ENCODE results near the gene DPEP2NB. TPM values are rescaled to one million over a fixed set of nuclear protein-coding genes. Genes with fewer than 3 reads are reported as not detected.

The DPEP2NB gene
- total and polyA plus RNA-seq, 4 experiments from 2014 or later, result not detected

DNA sequence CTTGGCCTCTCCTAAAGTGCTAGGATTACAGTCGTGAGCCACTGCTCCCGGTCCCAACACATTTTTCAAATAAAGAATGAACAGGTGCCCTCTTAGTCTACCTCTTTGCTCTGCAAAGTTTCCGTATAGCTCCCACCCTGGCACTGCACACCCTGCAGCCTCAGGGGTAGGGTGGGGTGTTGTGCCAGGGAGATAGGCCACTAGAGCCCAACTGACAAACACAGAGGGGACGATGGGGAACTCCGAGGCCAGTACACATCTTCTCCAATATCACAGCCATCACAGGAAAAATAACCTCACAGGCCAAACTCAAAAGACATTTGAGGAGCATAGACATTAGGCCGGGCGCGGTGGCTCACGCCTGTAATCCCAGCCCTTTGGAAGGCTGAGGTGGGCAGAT, 44.6 kb downstream of the DPEP2NB start:
- ChIA-PET CTCF (ENCODE audit: partially characterized antibody) (interaction anchor here (0.7 kb wide), 1 partner anchor 87 kb away, joined by 3 read pairs; no protein-coding TSS in a partner anchor), POLR2A (ENCODE audit: partially characterized antibody) (interaction anchor here (1.0 kb wide), 1 partner anchor 34 kb away, joined by 3 read pairs; the partner anchor contains the start of gene PSMB10)
- Histone ChIP-seq H3K36me3 (ENCODE audit: insufficient read depth, low read length) (no peaks in the 10 kb centered on the region), H3K4me1 (ENCODE audit: insufficient read depth, low read length) (peaks cover 17% of the 10 kb centered on the region), H3K27me3 (ENCODE audit: insufficient read depth, low read length) (no peaks in the 10 kb centered on the region), H3K4me3 (ENCODE audit: low read length in 2 of 2) (no peak overlapping the region), H3K9me3 (ENCODE audit: control insufficient read depth in 1 of 2, low read length in 2 of 2) (no peaks in the 10 kb centered on the region), H3K27ac (ENCODE audit: low read depth, low read length) (no peak overlapping the region)
- no peak for DNase-seq
- H3K9me3 Mint-ChIP-seq, result no peaks in the 10 kb centered on the region
- peaks cover 0 to 7% of the 10 kb centered on the region in 2 donors for H3K36me3 Mint-ChIP-seq
- peak overlapping the region in 3 of 7 donors; percentile 3 to 57 (median 52) for H3K27ac Mint-ChIP-seq
- peaks cover 11 to 26% (median 19%) of the 10 kb centered on the region in 4 donors for H3K4me1 Mint-ChIP-seq
- peak overlapping the region in 3 of 8 donors; percentile 52 to 63 (median 60) for H3K4me3 Mint-ChIP-seq
- peaks cover 0 to 3% of the 10 kb centered on the region in 2 donors for H3K27me3 Mint-ChIP-seq
- intact Hi-C loops (cut with micrococcal nuclease), result no loop called here

DNA sequence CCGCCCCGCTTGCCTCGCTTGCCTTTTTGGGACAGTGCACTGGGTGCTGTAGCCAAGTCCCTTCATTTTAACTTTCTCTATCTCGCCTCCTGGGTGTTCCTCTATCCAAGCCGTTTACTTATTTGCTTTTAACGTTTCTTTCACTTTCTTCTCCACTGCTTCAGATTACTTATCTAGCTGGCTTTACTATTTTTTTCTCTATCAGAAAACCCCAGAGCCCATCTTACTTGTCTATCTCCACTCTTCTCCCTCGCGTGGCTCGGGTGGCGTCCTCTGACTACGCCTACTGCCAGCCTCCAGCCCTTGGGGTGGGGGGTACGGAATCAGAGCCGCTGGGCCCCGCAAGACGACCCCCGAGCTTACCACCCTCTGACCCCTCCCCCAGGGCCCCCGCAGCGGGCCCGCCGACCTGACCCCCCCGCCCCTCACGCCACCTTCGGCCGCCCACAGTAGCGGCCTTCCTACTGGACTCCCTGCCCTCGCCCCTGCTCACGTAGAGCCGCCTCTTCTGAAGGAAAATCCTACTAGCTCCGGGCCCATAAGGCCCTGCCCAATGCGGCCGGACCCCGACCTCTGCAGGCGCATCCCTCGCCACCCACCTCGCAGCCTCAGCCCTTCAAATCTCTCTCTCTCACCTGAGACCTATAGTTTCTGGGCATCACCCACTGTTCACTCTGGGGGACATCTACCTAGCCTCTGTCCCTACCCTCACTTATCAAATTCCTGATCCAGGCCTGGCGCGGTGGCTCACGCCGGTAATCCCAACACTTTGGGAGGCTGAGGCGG, 46.3 kb downstream of the DPEP2NB start:
- Mint-ChIP-seq H3K4me1 (peaks cover 12 to 37% (median 19%) of the 10 kb centered on the region in 4 donors), H3K27me3 (no peaks in the 10 kb centered on the region), H3K4me3 (peak overlapping the region; percentile 88 to 99 (median 96)), H3K36me3 (peaks cover 0 to 9% of the 10 kb centered on the region in 2 donors), H3K9me3 (no peaks in the 10 kb centered on the region), H3K27ac (peak overlapping the region; percentile 83 to 98 (median 95))
- Histone ChIP-seq H3K4me1 (ENCODE audit: insufficient read depth, low read length) (peaks cover 17% of the 10 kb centered on the region), H3K27me3 (ENCODE audit: insufficient read depth, low read length) (no peaks in the 10 kb centered on the region), H3K9me3 (ENCODE audit: control insufficient read depth in 1 of 2, low read length in 2 of 2) (no peaks in the 10 kb centered on the region), H3K4me3 (ENCODE audit: low read length in 2 of 2) (peak overlapping the region; percentile 84 to 91), H3K36me3 (ENCODE audit: insufficient read depth, low read length) (no peaks in the 10 kb centered on the region), H3K27ac (ENCODE audit: low read depth, low read length) (peak overlapping the region; percentile 63)
- ChIA-PET CTCF (ENCODE audit: partially characterized antibody) (no interaction called here), POLR2A (ENCODE audit: partially characterized antibody) (interaction anchor here (0.6 to 4.7 kb wide), 6 partner anchors 10 to 436 kb away, joined by 3 to 49 read pairs (median 5); partner anchors contain the start of genes NFATC3 and PSMB10)
- DNase-seq, result peak in 3 of 5 donors; percentile 22 to 39 (median 28)
- intact Hi-C loops (cut with micrococcal nuclease), result loop anchor here (1.0 to 2.0 kb wide), 2 partner anchors 33 to 54 kb away; partner anchors contain the start of genes DDX28, DUS2 and PSMB10

DNA sequence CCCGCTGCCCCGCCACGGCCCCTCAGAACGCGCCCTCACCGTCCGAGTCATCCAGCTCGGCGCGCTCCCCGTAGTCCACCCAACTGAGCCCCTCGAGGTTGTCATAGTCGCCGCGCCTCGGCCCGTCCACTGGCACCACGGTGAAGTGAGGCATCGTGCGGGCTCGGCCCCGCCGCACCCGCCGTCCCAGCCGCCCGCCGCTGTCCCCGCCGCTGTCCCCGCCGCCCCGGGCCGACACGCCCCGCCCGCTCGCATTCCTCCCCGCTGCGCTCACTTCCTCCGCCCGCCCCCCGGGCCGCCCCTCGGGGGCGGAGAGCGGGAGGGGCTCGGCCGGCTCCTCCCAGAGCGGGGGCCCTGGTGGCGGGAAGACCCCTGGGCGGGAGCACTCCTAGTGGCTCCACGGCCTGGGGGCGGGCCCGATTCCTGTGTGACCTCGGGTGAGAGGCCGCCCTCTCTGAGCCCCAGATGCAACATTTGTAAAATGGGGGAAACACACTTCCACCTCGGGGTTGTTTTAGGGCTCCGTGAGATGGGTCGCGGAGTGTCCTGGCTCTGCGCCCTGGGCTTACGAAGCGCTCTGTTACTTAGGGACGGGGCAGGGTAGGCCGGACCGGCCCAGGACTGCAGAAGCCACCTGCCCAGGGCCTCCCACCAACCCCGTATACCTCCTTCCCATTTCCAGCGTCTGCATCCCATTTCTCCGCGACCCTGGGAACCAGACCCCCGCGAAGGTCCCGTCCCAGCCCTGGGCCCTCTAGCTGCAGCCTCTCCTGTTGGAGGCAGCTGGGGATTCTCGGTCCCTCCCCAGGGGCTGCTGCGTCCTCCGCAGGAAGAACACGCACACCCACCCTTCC, 47.1 kb downstream of the DPEP2NB start, which contains the start of gene SLC12A4:
SLC12A4 (minus strand) TSS at position 238 of the 854 bp plus-strand sequence; CDS start at position 154, 84 bp downstream.
- Histone ChIP-seq H3K4me1 (ENCODE audit: insufficient read depth, low read length) (peaks cover 17% of the 10 kb centered on the region), H3K27me3 (ENCODE audit: insufficient read depth, low read length) (no peaks in the 10 kb centered on the region), H3K9me3 (ENCODE audit: control insufficient read depth in 1 of 2, low read length in 2 of 2) (no peaks in the 10 kb centered on the region), H3K27ac (ENCODE audit: low read depth, low read length) (peak within 1 kb of the TSS; percentile 63), H3K36me3 (ENCODE audit: insufficient read depth, low read length) (no peaks in the 10 kb centered on the region), H3K4me3 (ENCODE audit: low read length in 2 of 2) (peak within 1 kb of the TSS; percentile 84 to 91)
- Mint-ChIP-seq H3K4me1 (peaks cover 12 to 39% (median 19%) of the 10 kb centered on the region in 4 donors), H3K36me3 (peaks cover 0 to 9% of the 10 kb centered on the region in 2 donors), H3K27ac (peak within 1 kb of the TSS; percentile 83 to 98 (median 95)), H3K27me3 (no peaks in the 10 kb centered on the region), H3K4me3 (peak within 1 kb of the TSS; percentile 88 to 99 (median 97)), H3K9me3 (no peaks in the 10 kb centered on the region)
- intact Hi-C loops (cut with micrococcal nuclease), result loop anchor here (1.0 to 2.0 kb wide), 2 partner anchors 32 to 55 kb away; partner anchors contain the start of genes DDX28, DUS2 and PSMB10
- ChIA-PET CTCF (ENCODE audit: partially characterized antibody) (interaction anchor here (1.1 kb wide), 1 partner anchor 27 kb away, joined by 3 read pairs; no protein-coding TSS in a partner anchor), POLR2A (ENCODE audit: partially characterized antibody) (interaction anchor here (0.6 to 4.7 kb wide), 8 partner anchors 9 to 435 kb away, joined by 3 to 49 read pairs (median 4); partner anchors contain the start of gene PSMB10)
- DNase-seq, result peak; percentile 80 to 90 (median 83)

DNA sequence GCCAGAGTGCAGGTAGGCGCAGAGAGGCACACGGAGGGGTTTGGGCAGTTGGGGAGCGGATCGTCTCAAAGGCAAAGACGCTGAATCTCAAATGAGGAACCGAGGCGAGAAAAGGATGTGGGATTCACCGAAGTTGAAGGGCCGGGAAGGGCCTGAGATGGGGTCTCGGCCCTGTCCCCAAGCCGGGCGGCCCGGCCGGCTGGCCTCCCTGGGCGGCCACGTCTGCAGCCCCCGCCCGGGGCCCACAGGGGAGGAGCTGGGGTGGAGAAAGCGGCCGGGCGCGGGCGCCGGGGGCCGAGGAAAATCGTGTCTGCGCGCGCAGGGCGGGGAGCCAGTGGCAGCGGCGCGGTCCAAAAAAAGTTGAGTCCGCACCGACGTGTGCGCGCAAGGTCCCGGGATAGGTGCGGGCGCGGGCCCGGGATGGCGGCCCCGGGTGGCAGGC, 47.7 kb downstream of the DPEP2NB start:
- ChIA-PET POLR2A (ENCODE audit: partially characterized antibody) (interaction anchor here (0.8 to 4.7 kb wide), 6 partner anchors 19 to 54 kb away, joined by 3 to 49 read pairs (median 4); partner anchors contain the start of gene PSMB10), CTCF (ENCODE audit: partially characterized antibody) (interaction anchor here (1.1 kb wide), 1 partner anchor 26 kb away, joined by 3 read pairs; no protein-coding TSS in a partner anchor)
- Histone ChIP-seq H3K4me1 (ENCODE audit: insufficient read depth, low read length) (peaks cover 17% of the 10 kb centered on the region), H3K36me3 (ENCODE audit: insufficient read depth, low read length) (no peaks in the 10 kb centered on the region), H3K4me3 (ENCODE audit: low read length in 2 of 2) (peak overlapping the region; percentile 24 to 91), H3K9me3 (ENCODE audit: control insufficient read depth in 1 of 2, low read length in 2 of 2) (no peaks in the 10 kb centered on the region), H3K27me3 (ENCODE audit: insufficient read depth, low read length) (no peaks in the 10 kb centered on the region), H3K27ac (ENCODE audit: low read depth, low read length) (peak overlapping the region; percentile 63)
- DNase-seq, result peak in 2 of 5 donors; percentile 12 to 22
- H3K27ac Mint-ChIP-seq, result peak overlapping the region; percentile 68 to 97 (median 94)
- intact Hi-C loops (cut with micrococcal nuclease), result loop anchor here (2.0 kb wide), 1 partner anchor 31 kb away; the partner anchor contains the start of gene PSMB10
- H3K4me1 Mint-ChIP-seq, result peaks cover 12 to 39% (median 19%) of the 10 kb centered on the region in 4 donors
- H3K9me3 Mint-ChIP-seq, result no peaks in the 10 kb centered on the region
- no peaks in the 10 kb centered on the region for H3K27me3 Mint-ChIP-seq
- H3K36me3 Mint-ChIP-seq, result peaks cover 1 to 9% of the 10 kb centered on the region in 2 donors
- peak overlapping the region; percentile 88 to 98 (median 96) for H3K4me3 Mint-ChIP-seq

DNA sequence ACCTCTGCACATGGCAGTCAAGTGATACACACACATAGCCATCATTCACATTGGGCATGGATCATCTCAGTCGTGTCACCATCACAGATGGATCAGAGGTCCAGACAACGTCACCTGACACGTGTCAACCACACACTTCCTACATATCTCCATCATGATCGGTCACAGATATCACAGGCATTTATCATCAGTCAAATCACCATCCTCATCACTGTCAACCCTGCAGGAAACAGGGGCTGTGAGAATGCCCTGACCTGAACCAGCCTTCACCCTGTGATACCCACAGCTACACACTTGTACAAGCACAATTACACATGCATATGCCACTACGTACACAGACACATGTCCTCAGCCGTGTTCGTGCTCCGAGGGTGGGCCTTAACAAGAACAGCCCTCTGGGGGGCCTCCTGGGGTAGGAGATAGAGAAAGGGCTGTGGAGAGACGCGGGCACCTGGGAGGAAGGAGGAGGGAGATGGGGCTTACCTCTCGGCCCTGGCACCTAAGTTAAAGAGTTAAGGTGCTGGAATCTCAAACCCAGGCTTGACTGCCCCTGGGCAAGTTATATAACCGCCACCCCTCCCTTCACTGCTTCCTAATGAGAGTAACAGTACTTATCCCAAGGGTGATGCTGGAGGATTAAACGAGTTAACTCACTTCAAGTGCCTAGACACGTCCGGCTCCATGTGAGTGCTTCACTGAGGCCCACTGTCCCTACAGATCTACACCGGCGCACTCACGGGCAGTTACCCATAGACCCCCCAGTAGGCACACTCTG, 48.3 kb downstream of the DPEP2NB start:
- H3K4me3 Mint-ChIP-seq, result peak overlapping the region; percentile 88 to 98 (median 96)
- H3K27ac Mint-ChIP-seq, result peak overlapping the region; percentile 68 to 97 (median 94)
- CTCF ChIA-PET (ENCODE audit: partially characterized antibody), result interaction anchor here (0.7 to 2.2 kb wide), 4 partner anchors 25 to 263 kb away, joined by 3 to 6 read pairs (median 4); no protein-coding TSS in a partner anchor
- no peaks in the 10 kb centered on the region for H3K9me3 ChIP-seq (ENCODE audit: control insufficient read depth in 1 of 2, low read length in 2 of 2)
- no peaks in the 10 kb centered on the region for H3K9me3 Mint-ChIP-seq
- peaks cover 14 to 39% (median 20%) of the 10 kb centered on the region in 4 donors for H3K4me1 Mint-ChIP-seq
- intact Hi-C loops (cut with micrococcal nuclease), result no loop called here
- POLR2A ChIA-PET (ENCODE audit: partially characterized antibody), result interaction anchor here (0.8 to 4.7 kb wide), 8 partner anchors 20 to 54 kb away, joined by 3 to 49 read pairs (median 4); partner anchors contain the start of gene PSMB10
- H3K27me3 Mint-ChIP-seq, result no peaks in the 10 kb centered on the region
- H3K4me3 ChIP-seq (ENCODE audit: low read length in 2 of 2), result peak overlapping the region; percentile 24 to 91
- peak; percentile 17 to 52 (median 25) for DNase-seq
- no peaks in the 10 kb centered on the region for H3K27me3 ChIP-seq (ENCODE audit: insufficient read depth, low read length)
- peak overlapping the region; percentile 63 for H3K27ac ChIP-seq (ENCODE audit: low read depth, low read length)
- H3K4me1 ChIP-seq (ENCODE audit: insufficient read depth, low read length), result peaks cover 17% of the 10 kb centered on the region
- peaks cover 7 to 9% of the 10 kb centered on the region in 2 donors for H3K36me3 Mint-ChIP-seq
- no peaks in the 10 kb centered on the region for H3K36me3 ChIP-seq (ENCODE audit: insufficient read depth, low read length)
